ENCODE results near the gene NUP98.

DNA sequence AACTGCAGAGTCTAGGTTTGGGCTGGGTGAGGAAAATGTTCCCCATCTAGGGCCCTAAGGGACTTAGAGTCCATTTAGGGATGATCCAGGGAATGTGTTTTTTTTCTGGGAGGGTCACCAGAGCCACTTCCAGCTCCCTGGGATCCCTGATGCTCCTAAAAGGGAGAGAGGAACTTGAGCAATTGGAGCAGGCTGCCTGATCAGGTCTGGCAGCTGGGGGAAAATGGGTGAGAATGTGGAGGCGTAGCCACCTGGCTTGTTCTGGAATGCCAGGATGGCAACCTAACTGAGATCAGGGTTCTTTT is 12.2 kb upstream of the NUP98 start:
- TF ChIP-seq, protein P1, sequence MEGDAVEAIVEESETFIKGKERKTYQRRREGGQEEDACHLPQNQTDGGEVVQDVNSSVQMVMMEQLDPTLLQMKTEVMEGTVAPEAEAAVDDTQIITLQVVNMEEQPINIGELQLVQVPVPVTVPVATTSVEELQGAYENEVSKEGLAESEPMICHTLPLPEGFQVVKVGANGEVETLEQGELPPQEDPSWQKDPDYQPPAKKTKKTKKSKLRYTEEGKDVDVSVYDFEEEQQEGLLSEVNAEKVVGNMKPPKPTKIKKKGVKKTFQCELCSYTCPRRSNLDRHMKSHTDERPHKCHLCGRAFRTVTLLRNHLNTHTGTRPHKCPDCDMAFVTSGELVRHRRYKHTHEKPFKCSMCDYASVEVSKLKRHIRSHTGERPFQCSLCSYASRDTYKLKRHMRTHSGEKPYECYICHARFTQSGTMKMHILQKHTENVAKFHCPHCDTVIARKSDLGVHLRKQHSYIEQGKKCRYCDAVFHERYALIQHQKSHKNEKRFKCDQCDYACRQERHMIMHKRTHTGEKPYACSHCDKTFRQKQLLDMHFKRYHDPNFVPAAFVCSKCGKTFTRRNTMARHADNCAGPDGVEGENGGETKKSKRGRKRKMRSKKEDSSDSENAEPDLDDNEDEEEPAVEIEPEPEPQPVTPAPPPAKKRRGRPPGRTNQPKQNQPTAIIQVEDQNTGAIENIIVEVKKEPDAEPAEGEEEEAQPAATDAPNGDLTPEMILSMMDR (IDR thresholded peaks at IDR 0.05) = no peak
- TF ChIP-seq EZH2 (IDR thresholded peaks at IDR 0.05) = no peak
